Measurements from ENCODE around the gene ARHGAP32. TPM values are rescaled to one million over a fixed set of nuclear protein-coding genes. Genes with fewer than 3 reads are reported as not detected.

ARHGAP32 gene
- polyA plus RNA-seq, 4 donors: 8.9 to 17.2 (median 16.7) TPM

GRCh38 chr11:128940603-128941002 lies 251.5 kb downstream of the ARHGAP32 start:
- no peak for DNase-seq
- no peaks in the 10 kb centered on the region for H3K9me3 ChIP-seq (ENCODE audit: control insufficient read depth in 2 of 2, insufficient read depth in 1 of 2, low read depth in 1 of 2, low read length in 1 of 2)
- no peak overlapping the region for H3K4me3 ChIP-seq (ENCODE audit: low read depth in 1 of 3, low read length in 3 of 3)
- WGBS, 3 donors: 85 to 88% (median 86%) methylated on average over 15 of the region's 15 CpGs
- H3K4me1 ChIP-seq (ENCODE audit: control insufficient read depth in 3 of 3, insufficient read depth in 2 of 3, low read depth in 1 of 3, low read length in 2 of 3): no peaks in the 10 kb centered on the region
- H3K36me3 ChIP-seq (ENCODE audit: control insufficient read depth in 3 of 3, insufficient read depth in 2 of 3, low read depth in 1 of 3, low read length in 3 of 3): no peaks in the 10 kb centered on the region
- no peaks in the 10 kb centered on the region for H3K27me3 ChIP-seq (ENCODE audit: control insufficient read depth in 3 of 3, insufficient read depth in 3 of 3, low read length in 3 of 3)
- H3K27ac ChIP-seq (ENCODE audit: low read depth in 1 of 3, low read length in 2 of 3): no peak overlapping the region
- no peak for FAIRE-seq

DNA sequence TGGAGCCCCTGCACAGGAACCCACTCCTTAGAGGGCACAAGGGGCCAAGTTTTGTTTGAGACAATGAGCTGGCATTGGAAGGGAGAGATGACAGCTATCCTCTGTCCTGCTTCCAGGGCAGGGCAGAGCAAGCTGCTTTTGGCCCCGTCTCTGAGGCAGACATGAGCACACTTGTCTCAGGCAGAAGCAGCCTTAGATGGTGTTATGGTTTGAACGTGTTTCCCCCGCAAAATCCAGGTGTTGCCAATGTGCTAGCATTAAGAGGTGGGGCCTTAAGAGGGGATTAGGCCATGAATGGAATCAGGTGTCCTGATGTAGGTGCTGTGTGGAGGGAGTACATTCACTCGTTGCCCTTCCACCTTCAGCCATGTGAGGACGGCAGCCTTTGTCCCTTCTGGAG lies 252.0 kb downstream of the ARHGAP32 start:
- Histone ChIP-seq H3K27me3 (ENCODE audit: control insufficient read depth in 3 of 3, insufficient read depth in 3 of 3, low read length in 3 of 3) (no peaks in the 10 kb centered on the region), H3K27ac (ENCODE audit: low read depth in 1 of 3, low read length in 2 of 3) (no peak overlapping the region), H3K9me3 (ENCODE audit: control insufficient read depth in 2 of 2, insufficient read depth in 1 of 2, low read depth in 1 of 2, low read length in 1 of 2) (no peaks in the 10 kb centered on the region), H3K36me3 (ENCODE audit: control insufficient read depth in 3 of 3, insufficient read depth in 2 of 3, low read depth in 1 of 3, low read length in 3 of 3) (no peaks in the 10 kb centered on the region), H3K4me3 (ENCODE audit: low read depth in 1 of 3, low read length in 3 of 3) (no peak overlapping the region), H3K4me1 (ENCODE audit: control insufficient read depth in 3 of 3, insufficient read depth in 2 of 3, low read depth in 1 of 3, low read length in 2 of 3) (no peaks in the 10 kb centered on the region)
- DNase-seq (no peak), FAIRE-seq (no peak)
- 71 to 82% (median 78%) methylated on average over 5 of the region's 5 CpGs for WGBS, 3 donors

DNA sequence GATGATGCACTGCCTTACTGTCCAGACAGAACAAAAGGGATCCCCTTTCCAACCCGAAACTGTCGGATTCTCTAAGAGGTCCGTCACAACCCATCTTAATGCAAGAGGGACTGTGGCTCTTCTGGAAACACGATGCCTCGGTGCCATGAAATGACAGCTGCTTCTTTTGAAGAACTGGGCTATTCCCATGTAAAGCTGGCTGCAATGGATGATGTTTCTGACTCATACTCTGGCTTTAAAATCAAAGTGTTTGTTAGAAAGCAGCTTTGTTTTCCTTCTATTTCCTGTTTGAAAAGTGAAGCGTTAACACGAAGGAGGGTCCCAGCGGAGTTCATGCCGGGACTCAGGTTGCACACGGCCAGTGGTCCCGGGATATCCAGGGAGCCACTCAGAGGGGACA lies 252.5 kb downstream of the ARHGAP32 start:
- no peaks in the 10 kb centered on the region for H3K9me3 ChIP-seq (ENCODE audit: control insufficient read depth in 2 of 2, insufficient read depth in 1 of 2, low read depth in 1 of 2, low read length in 1 of 2)
- no peak overlapping the region for H3K27ac ChIP-seq (ENCODE audit: low read depth in 1 of 3, low read length in 2 of 3)
- FAIRE-seq (no peak), DNase-seq (no peak)
- no peak overlapping the region for H3K4me3 ChIP-seq (ENCODE audit: low read depth in 1 of 3, low read length in 3 of 3)
- 69 to 86% (median 81%) methylated on average over 11 of the region's 11 CpGs for WGBS, 3 donors
- no peaks in the 10 kb centered on the region for H3K36me3 ChIP-seq (ENCODE audit: control insufficient read depth in 3 of 3, insufficient read depth in 2 of 3, low read depth in 1 of 3, low read length in 3 of 3)
- no peaks in the 10 kb centered on the region for H3K27me3 ChIP-seq (ENCODE audit: control insufficient read depth in 3 of 3, insufficient read depth in 3 of 3, low read length in 3 of 3)
- H3K4me1 ChIP-seq (ENCODE audit: control insufficient read depth in 3 of 3, insufficient read depth in 2 of 3, low read depth in 1 of 3, low read length in 2 of 3): no peaks in the 10 kb centered on the region

DNA sequence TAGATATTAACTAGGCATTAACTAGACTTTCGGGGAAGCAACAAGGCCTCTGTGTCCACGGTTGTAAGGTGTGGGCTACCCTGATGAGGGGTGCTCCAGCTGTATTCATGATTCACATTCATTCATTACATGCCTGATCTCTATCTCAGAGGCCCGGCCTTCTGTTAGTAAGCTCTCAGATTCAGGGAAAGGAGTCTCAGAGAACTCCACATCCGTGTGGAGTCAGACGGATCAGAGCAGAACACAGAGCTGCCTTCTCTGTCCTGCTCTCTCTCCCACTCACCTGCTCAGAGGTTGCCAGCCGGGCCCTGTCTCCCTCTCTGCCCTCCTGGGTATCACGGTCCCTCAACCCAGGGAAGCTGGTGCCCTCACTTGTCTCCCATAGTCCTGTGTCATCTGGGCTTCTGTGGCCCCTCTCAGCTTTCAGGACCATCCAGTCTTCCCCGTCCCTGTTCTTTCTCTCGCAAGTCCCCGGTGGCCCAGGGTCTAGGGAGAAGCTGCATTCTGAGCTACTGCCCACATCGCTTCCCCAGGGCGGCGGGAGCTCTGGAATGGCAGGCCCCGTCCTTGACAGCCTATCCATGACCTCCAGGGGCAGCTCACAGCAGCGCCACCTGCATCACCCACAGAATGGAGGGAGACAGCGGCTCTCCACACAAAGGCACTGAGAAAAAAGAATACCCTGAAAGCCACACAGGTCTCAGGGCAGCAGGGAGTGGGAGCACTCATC lies 253.8 kb downstream of the ARHGAP32 start:
- H3K4me3 ChIP-seq (ENCODE audit: low read depth in 1 of 3, low read length in 3 of 3): no peak overlapping the region
- no peaks in the 10 kb centered on the region for H3K27me3 ChIP-seq (ENCODE audit: control insufficient read depth in 3 of 3, insufficient read depth in 3 of 3, low read length in 3 of 3)
- no peak for DNase-seq
- FAIRE-seq: no peak
- 85 to 93% (median 91%) methylated on average over 16 of the region's 16 CpGs for WGBS, 3 donors
- H3K27ac ChIP-seq (ENCODE audit: low read depth in 1 of 3, low read length in 2 of 3): no peak overlapping the region
- H3K4me1 ChIP-seq (ENCODE audit: control insufficient read depth in 3 of 3, insufficient read depth in 2 of 3, low read depth in 1 of 3, low read length in 2 of 3): no peaks in the 10 kb centered on the region
- no peaks in the 10 kb centered on the region for H3K36me3 ChIP-seq (ENCODE audit: control insufficient read depth in 3 of 3, insufficient read depth in 2 of 3, low read depth in 1 of 3, low read length in 3 of 3)
- H3K9me3 ChIP-seq (ENCODE audit: control insufficient read depth in 2 of 2, insufficient read depth in 1 of 2, low read depth in 1 of 2, low read length in 1 of 2): no peaks in the 10 kb centered on the region

GRCh38 chr11:128937480-128937879 lies 254.6 kb downstream of the ARHGAP32 start:
- no peak for DNase-seq
- no peak for FAIRE-seq
- no peaks in the 10 kb centered on the region for H3K4me1 ChIP-seq (ENCODE audit: control insufficient read depth in 3 of 3, insufficient read depth in 2 of 3, low read depth in 1 of 3, low read length in 2 of 3)
- no peaks in the 10 kb centered on the region for H3K9me3 ChIP-seq (ENCODE audit: control insufficient read depth in 2 of 2, insufficient read depth in 1 of 2, low read depth in 1 of 2, low read length in 1 of 2)
- H3K36me3 ChIP-seq (ENCODE audit: control insufficient read depth in 3 of 3, insufficient read depth in 2 of 3, low read depth in 1 of 3, low read length in 3 of 3): no peaks in the 10 kb centered on the region
- no peak overlapping the region for H3K4me3 ChIP-seq (ENCODE audit: low read depth in 1 of 3, low read length in 3 of 3)
- WGBS, 3 donors: 85 to 90% (median 89%) methylated on average over 9 of the region's 9 CpGs
- H3K27me3 ChIP-seq (ENCODE audit: control insufficient read depth in 3 of 3, insufficient read depth in 3 of 3, low read length in 3 of 3): no peaks in the 10 kb centered on the region
- H3K27ac ChIP-seq (ENCODE audit: low read depth in 1 of 3, low read length in 2 of 3): no peak overlapping the region

- DNase-seq: no peak
- H3K4me1 ChIP-seq (ENCODE audit: control insufficient read depth in 3 of 3, insufficient read depth in 2 of 3, low read depth in 1 of 3, low read length in 2 of 3): no peaks in the 10 kb centered on the region
- no peaks in the 10 kb centered on the region for H3K36me3 ChIP-seq (ENCODE audit: control insufficient read depth in 3 of 3, insufficient read depth in 2 of 3, low read depth in 1 of 3, low read length in 3 of 3)
- no peak overlapping the region for H3K4me3 ChIP-seq (ENCODE audit: low read depth in 1 of 3, low read length in 3 of 3)
- no peak for FAIRE-seq
- H3K27ac ChIP-seq (ENCODE audit: low read depth in 1 of 3, low read length in 2 of 3): no peak overlapping the region
- H3K27me3 ChIP-seq (ENCODE audit: control insufficient read depth in 3 of 3, insufficient read depth in 3 of 3, low read length in 3 of 3): no peaks in the 10 kb centered on the region
- H3K9me3 ChIP-seq (ENCODE audit: control insufficient read depth in 2 of 2, insufficient read depth in 1 of 2, low read depth in 1 of 2, low read length in 1 of 2): no peaks in the 10 kb centered on the region
- WGBS, 3 donors: 84 to 89% (median 84%) methylated on average over 16 of the region's 16 CpGs
Observed at GRCh38 chr11:128936606-128937251, 255.4 kb downstream of the ARHGAP32 start.

DNA sequence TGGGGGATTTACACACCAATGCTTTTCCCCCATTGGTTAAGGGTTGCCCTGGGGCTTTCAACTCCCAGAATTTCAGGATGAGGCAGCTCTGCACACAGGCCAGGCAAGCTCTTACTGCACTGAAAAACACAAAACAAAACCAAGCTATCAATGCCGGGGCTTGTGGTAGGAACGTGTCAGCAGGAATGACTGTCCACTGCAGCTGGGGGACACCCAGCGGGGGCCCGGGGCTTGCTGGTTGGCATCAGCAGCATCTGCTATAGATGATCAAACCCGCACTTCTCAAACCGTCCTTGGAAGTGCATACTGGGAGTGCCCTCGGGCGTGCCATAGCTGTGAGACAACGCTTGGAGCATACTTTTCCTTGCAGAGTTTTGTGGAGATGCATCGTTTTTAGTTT lies 257.2 kb downstream of the ARHGAP32 start:
- H3K4me1 ChIP-seq (ENCODE audit: control insufficient read depth in 3 of 3, insufficient read depth in 2 of 3, low read depth in 1 of 3, low read length in 2 of 3): no peaks in the 10 kb centered on the region
- no peak for FAIRE-seq
- no peaks in the 10 kb centered on the region for H3K9me3 ChIP-seq (ENCODE audit: control insufficient read depth in 2 of 2, insufficient read depth in 1 of 2, low read depth in 1 of 2, low read length in 1 of 2)
- WGBS, 3 donors: 88 to 92% (median 91%) methylated on average over 10 of the region's 10 CpGs
- H3K27ac ChIP-seq (ENCODE audit: low read depth in 1 of 3, low read length in 2 of 3): no peak overlapping the region
- H3K4me3 ChIP-seq (ENCODE audit: low read depth in 1 of 3, low read length in 3 of 3): no peak overlapping the region
- no peaks in the 10 kb centered on the region for H3K27me3 ChIP-seq (ENCODE audit: control insufficient read depth in 3 of 3, insufficient read depth in 3 of 3, low read length in 3 of 3)
- H3K36me3 ChIP-seq (ENCODE audit: control insufficient read depth in 3 of 3, insufficient read depth in 2 of 3, low read depth in 1 of 3, low read length in 3 of 3): no peaks in the 10 kb centered on the region
- no peak for DNase-seq

DNA sequence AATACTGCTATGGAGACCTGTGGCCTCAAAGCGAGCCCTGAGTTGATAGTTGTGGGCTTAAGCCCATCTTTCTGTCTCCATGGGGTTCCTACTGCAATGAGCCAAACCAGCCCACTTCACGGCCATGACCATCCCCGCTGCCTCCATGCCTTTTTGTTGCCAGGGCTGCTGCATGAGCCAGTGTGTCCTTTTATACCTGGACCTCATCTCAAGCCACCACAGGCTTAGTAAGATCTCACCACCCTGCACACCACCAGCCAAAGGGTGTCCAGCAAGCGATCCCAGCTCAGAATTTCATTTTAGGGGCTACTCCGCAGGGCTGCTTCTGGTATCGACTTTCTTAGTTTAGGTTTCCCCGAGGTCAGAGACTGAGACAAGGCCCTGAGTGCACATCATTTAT lies 257.8 kb downstream of the ARHGAP32 start:
- DNase-seq (no peak), FAIRE-seq (no peak)
- no peak overlapping the region for H3K27ac ChIP-seq (ENCODE audit: low read depth in 1 of 3, low read length in 2 of 3)
- H3K9me3 ChIP-seq (ENCODE audit: control insufficient read depth in 2 of 2, insufficient read depth in 1 of 2, low read depth in 1 of 2, low read length in 1 of 2): no peaks in the 10 kb centered on the region
- 91 to 94% (median 92%) methylated on average over 7 of the region's 7 CpGs for WGBS, 3 donors
- H3K27me3 ChIP-seq (ENCODE audit: control insufficient read depth in 3 of 3, insufficient read depth in 3 of 3, low read length in 3 of 3): no peaks in the 10 kb centered on the region
- no peaks in the 10 kb centered on the region for H3K4me1 ChIP-seq (ENCODE audit: control insufficient read depth in 3 of 3, insufficient read depth in 2 of 3, low read depth in 1 of 3, low read length in 2 of 3)
- no peak overlapping the region for H3K4me3 ChIP-seq (ENCODE audit: low read depth in 1 of 3, low read length in 3 of 3)
- no peaks in the 10 kb centered on the region for H3K36me3 ChIP-seq (ENCODE audit: control insufficient read depth in 3 of 3, insufficient read depth in 2 of 3, low read depth in 1 of 3, low read length in 3 of 3)

Data from small intestine (tissue), 7 donors.